PC-3 (cell line): ENCODE data around the gene RNU1-2. TPM values are rescaled to one million over a fixed set of nuclear protein-coding genes. Genes with fewer than 3 reads are reported as not detected.
"Not testable (repeated sequence)": the region's sequence is repeated elsewhere in the genome, so short reads cannot be mapped to it uniquely, and the experiment has no call there.

Experiments used
- ATAC-seq: fragments of 200-7000 bp; cut with Tn5 transposase; 2 replicates; pipeline ENCODE4 v1.9.1; 2020; ENCODE audit warnings: mild to moderate bottlenecking, moderate library complexity
- BruUV-seq: library from RNA; stranded (reverse); fragments of 400-500 nt; replicated peaks from 2 replicates; lab custom pipeline; 2021; lab: Mats Ljungman, UMichigan
- CTCF ChIA-PET: fragments of 300-600 bp; sonication (Branson Sonifier 250); formaldehyde crosslinking; loops from one replicate; lab custom pipeline; 2022; ENCODE audit warnings: antibody characterized with exemption; lab: Charles Lee
- POLR2A ChIA-PET: fragments of 300-600 bp; sonication (Branson Sonifier 250); formaldehyde crosslinking; loops from one replicate; lab custom pipeline; 2022; ENCODE audit warnings: antibody characterized with exemption; ENCODE audit not compliant: unreplicated experiment; lab: Charles Lee
- DNase-seq: peaks from one replicate; pipeline ENCODE4 v3.0.0-alpha.2; 2015
- H2AFZ ChIP-seq: fragments of 300-600 bp; sonication (generic); 2 replicates; pipeline ENCODE4 v1.6.0; 2016; ENCODE audit warnings: antibody characterized with exemption, low read length
- H3F3A ChIP-seq: fragments of 300-600 bp; sonication (generic); one replicate; pipeline ENCODE4 v1.6.0; 2017; ENCODE audit warnings: antibody characterized with exemption, low read length, control low read depth, mild to moderate bottlenecking; ENCODE audit not compliant: unreplicated experiment
- H3K27ac ChIP-seq: fragments of 300-600 bp; sonication (generic); 2 replicates; pipeline ENCODE4 v1.5.1; 2016; ENCODE audit warnings: mild to moderate bottlenecking, low read length
- H3K27me3 ChIP-seq: fragments of 300-600 bp; sonication (generic); 2 replicates; pipeline ENCODE4 v1.6.1; 2016; ENCODE audit warnings: low read length, mixed read lengths
- H3K36me3 ChIP-seq: fragments of 300-600 bp; sonication (generic); 2 replicates; pipeline ENCODE4 v1.6.1; 2016; ENCODE audit warnings: low read depth, mixed run types, low read length, mixed read lengths
- H3K4me1 ChIP-seq: fragments of 300-600 bp; sonication (generic); 2 replicates; pipeline ENCODE4 v1.5.1; 2016; ENCODE audit warnings: low read length; ENCODE audit not compliant: insufficient read depth
- H3K4me2 ChIP-seq: fragments of 300-600 bp; sonication (generic); 2 replicates; pipeline ENCODE4 v1.6.0; 2016; ENCODE audit warnings: low read length
- H3K4me3 ChIP-seq: fragments of 300-600 bp; sonication (generic); 2 replicates; pipeline ENCODE4 v1.5.1; 2016; ENCODE audit warnings: mild to moderate bottlenecking, low read length, mixed read lengths
- H3K79me2 ChIP-seq: fragments of 300-600 bp; sonication (generic); 2 replicates; pipeline ENCODE4 v1.6.1; 2017; ENCODE audit warnings: low read length, mixed read lengths
- H3K9ac ChIP-seq: fragments of 300-600 bp; sonication (generic); 2 replicates; pipeline ENCODE4 v1.6.0; 2016; ENCODE audit warnings: mild to moderate bottlenecking, low read length
- H3K9me2 ChIP-seq: fragments of 300-600 bp; sonication (generic); replicated peaks from 2 replicates; pipeline ENCODE4 v1.6.1; 2016; ENCODE audit warnings: mixed run types, low read length, mixed read lengths
- H3K9me3 ChIP-seq: fragments of 300-600 bp; sonication (generic); 2 replicates; pipeline ENCODE4 v1.6.1; 2016; ENCODE audit warnings: low read length, mixed read lengths
- H4K20me1 ChIP-seq: fragments of 300-600 bp; sonication (generic); 2 replicates; pipeline ENCODE4 v1.6.1; 2016; ENCODE audit warnings: low read length, mixed read lengths
- EZH2 ChIP-seq: fragments of 300-600 bp; sonication (generic); IDR thresholded peaks from one replicate; pipeline ENCODE4 v1.6.1; 2017; ENCODE audit warnings: antibody characterized with exemption, mild to moderate bottlenecking, low read length; ENCODE audit not compliant: unreplicated experiment
- EZH2phosphoT487 ChIP-seq: fragments of 300-600 bp; sonication (generic); IDR thresholded peaks from 2 replicates; pipeline ENCODE4 v1.6.1; 2018; ENCODE audit warnings: mild to moderate bottlenecking, antibody characterized with exemption, low read length, borderline replicate concordance
- intact Hi-C: fragments of 100-400 bp; cut with micrococcal nuclease; formaldehyde crosslinking; loops from 2 replicates; pipeline ENCODE4 v1.9.0; 2023
- total RNA-seq: library from RNA; depleted of rRNA; stranded (reverse); fragments of >200 nt; gene quantifications from 2 replicates; pipeline ENCODE4 v1.2.3, GENCODE V29; 2014
- TF ChIP-seq, protein P1 (sequence below): fragments of 300-600 bp; sonication (generic); conservative IDR thresholded peaks from 2 replicates; pipeline ENCODE4 v1.5.1; 2017; ENCODE audit warnings: antibody characterized with exemption, low read depth, mild to moderate bottlenecking, low read length

Gene RNU1-2
- total RNA-seq, 1 experiment from 2014 or later: under 0.01 TPM

DNA sequence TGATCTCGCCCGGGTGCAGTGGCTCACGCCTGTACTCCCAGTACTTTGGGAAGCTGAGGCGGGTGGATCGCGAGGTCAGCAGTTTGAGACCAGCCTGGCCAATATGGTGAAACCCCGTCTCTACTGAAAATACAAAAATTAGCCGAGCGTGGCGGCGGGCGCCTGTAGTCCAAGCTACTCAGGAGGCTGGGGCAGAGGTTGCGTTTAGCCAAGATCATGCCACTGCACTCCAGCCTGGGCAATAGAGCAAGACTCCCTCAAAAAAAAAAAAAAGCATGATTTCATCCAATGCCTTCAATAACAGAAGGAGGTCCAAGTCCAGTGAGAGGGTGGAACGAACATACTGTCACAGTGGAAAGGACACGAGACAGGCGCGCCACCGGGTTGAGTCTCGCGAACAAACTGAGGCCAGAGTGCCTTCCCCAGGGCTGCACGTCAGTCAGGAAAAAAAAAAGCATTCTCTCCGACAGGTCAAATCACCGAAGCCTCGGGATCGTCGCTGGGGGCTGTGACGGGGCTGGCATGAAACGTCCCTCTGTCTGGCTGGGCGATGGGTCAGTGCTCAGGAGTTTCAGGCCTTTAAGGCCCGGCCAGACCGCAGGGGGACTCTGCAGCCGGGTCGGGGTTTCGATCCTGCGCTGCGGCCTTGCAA is 17.5 kb downstream of the RNU1-2 start:
- H3K9ac ChIP-seq: peak overlapping the region; percentile 53; the same call in 1 of the 2 replicates
- DNase-seq (no peak), ATAC-seq (no peak)
- H3F3A ChIP-seq: no peaks in the 10 kb centered on the region
- peak overlapping the region; percentile 92 for H2AFZ ChIP-seq
- ChIA-PET CTCF (no interaction called here), POLR2A (no interaction called here)
- no peaks in the 10 kb centered on the region for H4K20me1 ChIP-seq
- intact Hi-C loops: no loop called here
- TF ChIP-seq, protein P1, sequence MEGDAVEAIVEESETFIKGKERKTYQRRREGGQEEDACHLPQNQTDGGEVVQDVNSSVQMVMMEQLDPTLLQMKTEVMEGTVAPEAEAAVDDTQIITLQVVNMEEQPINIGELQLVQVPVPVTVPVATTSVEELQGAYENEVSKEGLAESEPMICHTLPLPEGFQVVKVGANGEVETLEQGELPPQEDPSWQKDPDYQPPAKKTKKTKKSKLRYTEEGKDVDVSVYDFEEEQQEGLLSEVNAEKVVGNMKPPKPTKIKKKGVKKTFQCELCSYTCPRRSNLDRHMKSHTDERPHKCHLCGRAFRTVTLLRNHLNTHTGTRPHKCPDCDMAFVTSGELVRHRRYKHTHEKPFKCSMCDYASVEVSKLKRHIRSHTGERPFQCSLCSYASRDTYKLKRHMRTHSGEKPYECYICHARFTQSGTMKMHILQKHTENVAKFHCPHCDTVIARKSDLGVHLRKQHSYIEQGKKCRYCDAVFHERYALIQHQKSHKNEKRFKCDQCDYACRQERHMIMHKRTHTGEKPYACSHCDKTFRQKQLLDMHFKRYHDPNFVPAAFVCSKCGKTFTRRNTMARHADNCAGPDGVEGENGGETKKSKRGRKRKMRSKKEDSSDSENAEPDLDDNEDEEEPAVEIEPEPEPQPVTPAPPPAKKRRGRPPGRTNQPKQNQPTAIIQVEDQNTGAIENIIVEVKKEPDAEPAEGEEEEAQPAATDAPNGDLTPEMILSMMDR: no peak
- TF ChIP-seq EZH2phosphoT487: no peak
- TF ChIP-seq EZH2: no peak
- H3K27me3 ChIP-seq: no peaks in the 10 kb centered on the region
- BruUV-seq: no TSS peak
- no peaks in the 10 kb centered on the region for H3K79me2 ChIP-seq
- H3K4me1 ChIP-seq: peaks cover 4% of the 10 kb centered on the region; the same call in 1 of the 2 replicates
- H3K9me3 ChIP-seq: no peaks in the 10 kb centered on the region
- H3K36me3 ChIP-seq: no peaks in the 10 kb centered on the region
- peak overlapping the region; percentile 75 for H3K4me3 ChIP-seq
- peak overlapping the region; percentile 89 for H3K4me2 ChIP-seq
- H3K9me2 ChIP-seq: no peaks in the 10 kb centered on the region
- H3K27ac ChIP-seq: no peak overlapping the region

DNA sequence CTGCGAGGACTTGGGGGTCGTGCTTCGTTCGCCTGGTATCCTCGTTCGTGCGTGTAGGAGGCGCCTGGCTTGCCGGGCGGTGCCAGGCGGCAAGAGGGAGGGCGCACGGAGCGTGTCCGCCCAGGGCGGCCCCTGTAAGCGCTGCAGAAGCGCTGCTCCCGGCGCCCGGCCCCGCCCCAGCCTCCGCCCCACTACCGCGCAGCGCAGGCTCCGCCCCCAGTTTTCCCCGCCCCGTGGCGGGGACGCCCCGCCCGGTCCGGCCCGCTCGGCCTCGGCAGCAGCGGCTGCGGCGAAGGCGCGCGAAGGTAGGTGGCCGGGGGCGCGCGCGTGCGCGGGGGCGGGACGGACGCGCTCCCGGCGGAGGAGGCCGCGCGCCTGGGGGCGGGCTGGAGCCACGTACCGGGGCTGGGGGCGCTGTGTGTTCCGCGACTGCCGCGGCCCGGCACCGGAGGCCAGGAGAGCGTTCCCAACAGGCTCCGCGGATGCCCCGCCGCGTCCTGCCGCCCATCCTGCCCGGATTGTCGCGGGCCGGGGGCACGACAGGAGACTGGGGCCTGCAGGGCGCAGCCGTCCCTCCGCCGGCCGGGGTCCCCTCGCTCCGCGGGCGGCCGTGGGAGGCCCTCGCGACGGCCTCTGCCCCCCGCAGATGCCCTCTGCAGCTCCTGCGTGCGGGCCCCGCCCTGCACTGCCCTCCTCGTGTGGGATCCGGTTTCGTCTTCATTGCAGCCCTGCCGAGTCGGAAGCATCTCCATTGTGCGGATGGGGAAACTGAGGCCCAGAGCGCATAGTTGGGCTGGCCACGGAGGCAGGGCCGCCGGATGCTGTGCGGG is 18.3 kb downstream of the RNU1-2 start:
- DNase-seq: peak; percentile 92
- no TSS peak for BruUV-seq
- POLR2A ChIA-PET: no interaction called here

DNA sequence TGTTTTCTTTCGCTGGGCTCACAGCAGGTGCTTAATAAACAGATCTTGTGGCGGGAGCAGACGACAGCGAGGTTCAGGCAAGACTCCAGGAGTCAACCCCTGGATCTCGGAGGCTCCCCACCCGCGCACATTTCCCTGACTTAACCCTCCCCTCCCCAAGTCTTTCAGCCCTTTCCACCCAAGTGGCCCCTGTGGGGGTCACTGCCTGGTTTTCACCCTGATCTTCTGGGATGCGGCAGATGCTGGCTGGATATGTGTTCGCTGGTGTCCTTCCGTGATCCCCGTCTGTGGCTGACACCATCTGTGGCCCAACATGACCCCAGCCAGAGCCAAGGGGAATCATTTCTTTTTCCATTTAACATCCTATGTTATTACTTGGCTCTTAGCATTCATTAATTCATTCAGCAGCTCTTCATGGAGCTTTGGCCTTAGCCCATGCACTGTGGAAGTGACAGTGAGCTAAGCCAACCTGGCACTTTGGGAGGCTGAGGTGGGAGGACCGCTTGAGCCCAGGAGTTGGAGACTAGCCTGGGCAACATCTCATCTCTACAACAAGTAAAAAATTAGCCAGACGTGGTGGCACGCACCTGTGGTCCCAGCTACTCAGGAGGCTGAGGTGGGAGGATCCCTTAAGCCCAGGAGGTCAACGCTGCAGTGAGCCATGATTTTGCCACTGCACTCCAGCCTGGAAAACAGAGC is 19.3 kb downstream of the RNU1-2 start:
- H3K9me2 ChIP-seq, H3K4me1 ChIP-seq, H3K36me3 ChIP-seq, H3K27ac ChIP-seq, POLR2A ChIA-PET, H3K27me3 ChIP-seq, H4K20me1 ChIP-seq, DNase-seq, H3F3A ChIP-seq, H3K79me2 ChIP-seq, CTCF ChIA-PET, H3K9me3 ChIP-seq, ATAC-seq, intact Hi-C loops: not testable (repeated sequence)
- H2AFZ ChIP-seq: peak overlapping the region; percentile 93; the same call in 1 of the 2 replicates
- BruUV-seq: TSS peak; percentile 62
- peak overlapping the region; percentile 88 for H3K9ac ChIP-seq
- H3K4me3 ChIP-seq: peak overlapping the region; percentile 78; the same call in 1 of the 2 replicates
- H3K4me2 ChIP-seq: peak overlapping the region; percentile 95

More for the DNA sequence above, 18.3 kb downstream of the RNU1-2 start:
- Histone ChIP-seq H3K4me3 (peak overlapping the region; percentile 78), H3K4me2 (peak overlapping the region; percentile 95), H2AFZ (peak overlapping the region; percentile 93), H4K20me1 (no peaks in the 10 kb centered on the region), H3K27ac (no peak overlapping the region), H3K9ac (peak overlapping the region; percentile 88), H3K79me2 (no peaks in the 10 kb centered on the region), H3K36me3 (no peaks in the 10 kb centered on the region), H3K27me3 (no peaks in the 10 kb centered on the region), H3K9me3 (no peaks in the 10 kb centered on the region), H3F3A (no peaks in the 10 kb centered on the region), H3K4me1 (peaks cover 4% of the 10 kb centered on the region; the same call in 1 of the 2 replicates), H3K9me2 (no peaks in the 10 kb centered on the region)
- peak; percentile 97 for ATAC-seq
- intact Hi-C loops: no loop called here
- CTCF ChIA-PET: no interaction called here
- no peak for TF ChIP-seq EZH2
- TF ChIP-seq, protein P1: no peak
- TF ChIP-seq EZH2phosphoT487: no peak
